Embryonic facial prominence (tissue), 1 donor: Measurements from ENCODE around the gene SASH1.

Experiments used
- DNase-seq: peaks from one replicate; pipeline ENCODE4 v3.0.0-alpha.2; 2016; ENCODE audit errors: extremely low spot score

Gene SASH1

GRCh38 chr6:148547110-148547509 lies 204.5 kb downstream of the SASH1 start:
- no peak for DNase-seq

GRCh38 chr6:148548065-148548748 lies 205.6 kb downstream of the SASH1 start:
- no peak for DNase-seq

GRCh38 chr6:148548749-148549140 lies 206.1 kb downstream of the SASH1 start:
- DNase-seq, result no peak

GRCh38 chr6:148550569-148550968 lies 207.9 kb downstream of the SASH1 start:
- DNase-seq, result no peak

- no peak for DNase-seq
These were observed 208.6 kb downstream of the SASH1 start for GRCh38 chr6:148551226-148551625.

- no peak for DNase-seq
These were observed 213.8 kb downstream of the SASH1 start for GRCh38 chr6:148556410-148556809.

GRCh38 chr6:148557796-148558321 lies 215.2 kb downstream of the SASH1 start:
- no peak for DNase-seq

- DNase-seq, result peak; percentile 25
These were observed 217.3 kb downstream of the SASH1 start for GRCh38 chr6:148559848-148560433.

- no peak for DNase-seq
These were observed 219.0 kb downstream of the SASH1 start for GRCh38 chr6:148561629-148562028.

GRCh38 chr6:148563066-148563465 lies 220.4 kb downstream of the SASH1 start:
- DNase-seq, result no peak

- DNase-seq, result no peak
These were observed 221.9 kb downstream of the SASH1 start for GRCh38 chr6:148564494-148565035.

- DNase-seq, result no peak
These were observed 222.8 kb downstream of the SASH1 start for GRCh38 chr6:148565321-148565926.

- DNase-seq, result no peak
These were observed 223.5 kb downstream of the SASH1 start for GRCh38 chr6:148565930-148566663.

- DNase-seq, result no peak
These were observed 224.2 kb downstream of the SASH1 start for GRCh38 chr6:148566664-148567350.

- DNase-seq, result no peak
These were observed 227.8 kb downstream of the SASH1 start for GRCh38 chr6:148570456-148570855.

- DNase-seq, result no peak
These were observed 230.2 kb downstream of the SASH1 start for GRCh38 chr6:148572676-148573335.

GRCh38 chr6:148573922-148574321 lies 231.3 kb downstream of the SASH1 start:
- no peak for DNase-seq

GRCh38 chr6:148577687-148578488 lies 235.2 kb downstream of the SASH1 start:
- peak; percentile 48 for DNase-seq

GRCh38 chr6:148578489-148578814 lies 235.8 kb downstream of the SASH1 start:
- no peak for DNase-seq
